Retinal pigment epithelial cell (primary cell): ENCODE data around the gene EPHB1.

ENCODE experiments used
- DNase-seq: peaks from one replicate; pipeline ENCODE4 v3.0.0-alpha.2; 2010; ENCODE audit warnings: low read depth
- H3K4me3 ChIP-seq: 2 replicates; pipeline ENCODE4 v1.5.1; 2011; ENCODE audit warnings: mild to moderate bottlenecking, low read length, control low read depth, moderate library complexity
- CTCF ChIP-seq: conservative IDR thresholded peaks from 2 replicates; pipeline ENCODE4 v1.5.1; 2011; ENCODE audit warnings: low read depth, low read length, control low read depth, inconsistent platforms

EPHB1 gene

GRCh38 chr3:134829721-134830120 lies 34.7 kb downstream of the EPHB1 start:
- H3K4me3 ChIP-seq, result no peak overlapping the region
- no peak for DNase-seq
- no peak for TF ChIP-seq CTCF

- H3K4me3 ChIP-seq, result no peak overlapping the region
- no peak for TF ChIP-seq CTCF
- no peak for DNase-seq
Measured at GRCh38 chr3:134832585-134832984, 37.5 kb downstream of the EPHB1 start.

GRCh38 chr3:134833453-134834163 lies 38.5 kb downstream of the EPHB1 start:
- no peak for DNase-seq
- H3K4me3 ChIP-seq, result no peak overlapping the region
- TF ChIP-seq CTCF, result no peak

- TF ChIP-seq CTCF, result no peak
- no peak overlapping the region for H3K4me3 ChIP-seq
- DNase-seq, result no peak
Measured at GRCh38 chr3:134836921-134837320, 41.9 kb downstream of the EPHB1 start.

GRCh38 chr3:134838599-134838998 lies 43.5 kb downstream of the EPHB1 start:
- DNase-seq, result no peak
- H3K4me3 ChIP-seq, result no peak overlapping the region
- peak; percentile 26 for TF ChIP-seq CTCF

GRCh38 chr3:134839422-134839821 lies 44.4 kb downstream of the EPHB1 start:
- H3K4me3 ChIP-seq, result no peak overlapping the region
- DNase-seq, result no peak
- TF ChIP-seq CTCF, result no peak

GRCh38 chr3:134839990-134840389 lies 44.9 kb downstream of the EPHB1 start:
- no peak overlapping the region for H3K4me3 ChIP-seq
- TF ChIP-seq CTCF, result no peak
- no peak for DNase-seq
